ENCODE measurements around the gene YIPF1. TPM values are rescaled to one million over a fixed set of nuclear protein-coding genes. Genes with fewer than 3 reads are reported as not detected.
A peak's percentile ranks its signal among the peaks of the same experiment; 100 is the strongest.

YIPF1 gene
- total and polyA plus RNA-seq, 5 donors: 13.3 to 15.7 (median 15.6) TPM

GRCh38 chr1:53842347-53842746, 47.2 kb downstream of the YIPF1 start:
- ATAC-seq: no peak
- intact Hi-C loops (cut with DNase I): no loop called here
- Histone ChIP-seq H3K27ac (ENCODE audit: low read length) (no peak overlapping the region), H3K4me1 (ENCODE audit: control insufficient read depth, insufficient read depth, low read length) (peaks cover under 1% of the 10 kb centered on the region), H3K4me3 (ENCODE audit: low read length) (no peak overlapping the region), H3K9me3 (ENCODE audit: control insufficient read depth, low read length) (no peaks in the 10 kb centered on the region), H3K27me3 (ENCODE audit: control insufficient read depth, insufficient read depth) (no peaks in the 10 kb centered on the region)
- 83% methylated on average over 3 of the region's 3 CpGs for WGBS
- DNase-seq: no peak

- H3K27ac ChIP-seq (ENCODE audit: low read length): no peak overlapping the region
- H3K4me3 ChIP-seq (ENCODE audit: low read length): peak overlapping the region; percentile 35
- H3K27me3 ChIP-seq (ENCODE audit: control insufficient read depth, insufficient read depth): no peaks in the 10 kb centered on the region
- H3K4me1 ChIP-seq (ENCODE audit: control insufficient read depth, insufficient read depth, low read length): peaks cover 5% of the 10 kb centered on the region
- intact Hi-C loops (cut with DNase I): no loop called here
- H3K9me3 ChIP-seq (ENCODE audit: control insufficient read depth, low read length): no peaks in the 10 kb centered on the region
- ATAC-seq (no peak), DNase-seq (no peak)
- WGBS: 6% methylated on average over 2 of the region's 2 CpGs
These were observed 51.0 kb downstream of the YIPF1 start for GRCh38 chr1:53838654-53838974.

GRCh38 chr1:53837924-53838653, 51.5 kb downstream of the YIPF1 start, which contains the start of gene NDC1:
Gene NDC1 (minus strand): TSS chr1:53838296. CDS start chr1:53838261, 35 bp downstream.
- Histone ChIP-seq H3K4me1 (ENCODE audit: control insufficient read depth, insufficient read depth, low read length) (peaks cover 5% of the 10 kb centered on the region), H3K4me3 (ENCODE audit: low read length) (peak within 1 kb of the TSS; percentile 49), H3K9me3 (ENCODE audit: control insufficient read depth, low read length) (no peaks in the 10 kb centered on the region), H3K27ac (ENCODE audit: low read length) (peak within 1 kb of the TSS; percentile 99), H3K27me3 (ENCODE audit: control insufficient read depth, insufficient read depth) (no peaks in the 10 kb centered on the region)
- peak; percentile 98 to 99 for ATAC-seq
- under 1% methylated on average over 59 of the region's 59 CpGs for WGBS
- DNase-seq: peak; percentile 90 to 96 (median 95)
- intact Hi-C loops (cut with DNase I): no loop called here

- intact Hi-C loops (cut with DNase I): no loop called here
- peak overlapping the region; percentile 49 for H3K4me3 ChIP-seq (ENCODE audit: low read length)
- H3K4me1 ChIP-seq (ENCODE audit: control insufficient read depth, insufficient read depth, low read length): peaks cover 5% of the 10 kb centered on the region
- DNase-seq: no peak
- H3K9me3 ChIP-seq (ENCODE audit: control insufficient read depth, low read length): no peaks in the 10 kb centered on the region
- WGBS: 0% methylated on average over 5 of the region's 5 CpGs
- ATAC-seq: no peak
- peak overlapping the region; percentile 99 for H3K27ac ChIP-seq (ENCODE audit: low read length)
- no peaks in the 10 kb centered on the region for H3K27me3 ChIP-seq (ENCODE audit: control insufficient read depth, insufficient read depth)
These were observed 52.0 kb downstream of the YIPF1 start for GRCh38 chr1:53837646-53837923.

- intact Hi-C loops (cut with DNase I): no loop called here
- WGBS: 84% methylated on average over 2 of the region's 2 CpGs
- Histone ChIP-seq H3K9me3 (ENCODE audit: control insufficient read depth, low read length) (no peaks in the 10 kb centered on the region), H3K27ac (ENCODE audit: low read length) (no peak overlapping the region), H3K27me3 (ENCODE audit: control insufficient read depth, insufficient read depth) (no peaks in the 10 kb centered on the region), H3K4me1 (ENCODE audit: control insufficient read depth, insufficient read depth, low read length) (peaks cover 5% of the 10 kb centered on the region), H3K4me3 (ENCODE audit: low read length) (no peak overlapping the region)
- no peak for ATAC-seq
- DNase-seq: no peak
These were observed 54.1 kb downstream of the YIPF1 start for GRCh38 chr1:53835491-53835890.

- Histone ChIP-seq H3K9me3 (ENCODE audit: control insufficient read depth, low read length) (no peaks in the 10 kb centered on the region), H3K4me3 (ENCODE audit: low read length) (no peak overlapping the region), H3K4me1 (ENCODE audit: control insufficient read depth, insufficient read depth, low read length) (peaks cover 5% of the 10 kb centered on the region), H3K27ac (ENCODE audit: low read length) (no peak overlapping the region), H3K27me3 (ENCODE audit: control insufficient read depth, insufficient read depth) (no peaks in the 10 kb centered on the region)
- DNase-seq (no peak), ATAC-seq (no peak)
- intact Hi-C loops (cut with DNase I): no loop called here
- 95% methylated on average over 11 of the region's 11 CpGs for WGBS
These were observed 54.8 kb downstream of the YIPF1 start for GRCh38 chr1:53834776-53835175.

GRCh38 chr1:53833393-53833792, 56.2 kb downstream of the YIPF1 start:
- ATAC-seq: no peak
- H3K27me3 ChIP-seq (ENCODE audit: control insufficient read depth, insufficient read depth): no peaks in the 10 kb centered on the region

GRCh38 chr1:53826367-53826766, 63.2 kb downstream of the YIPF1 start:
- Histone ChIP-seq H3K4me1 (ENCODE audit: control insufficient read depth, insufficient read depth, low read length) (no peaks in the 10 kb centered on the region), H3K9me3 (ENCODE audit: control insufficient read depth, low read length) (no peaks in the 10 kb centered on the region), H3K27me3 (ENCODE audit: control insufficient read depth, insufficient read depth) (no peaks in the 10 kb centered on the region), H3K27ac (ENCODE audit: low read length) (no peak overlapping the region), H3K4me3 (ENCODE audit: low read length) (no peak overlapping the region)
- intact Hi-C loops (cut with DNase I): no loop called here
- no peak for DNase-seq
- WGBS: 99% methylated on average over 2 of the region's 2 CpGs
- ATAC-seq: no peak

More at GRCh38 chr1:53833393-53833792, 56.2 kb downstream of the YIPF1 start:
- H3K4me3 ChIP-seq (ENCODE audit: low read length): no peak overlapping the region
- H3K27ac ChIP-seq (ENCODE audit: low read length): no peak overlapping the region
- H3K9me3 ChIP-seq (ENCODE audit: control insufficient read depth, low read length): no peaks in the 10 kb centered on the region
- WGBS: 94% methylated on average over 4 of the region's 4 CpGs
- DNase-seq: no peak
- H3K4me1 ChIP-seq (ENCODE audit: control insufficient read depth, insufficient read depth, low read length): peaks cover 5% of the 10 kb centered on the region
- intact Hi-C loops (cut with DNase I): no loop called here

GRCh38 chr1:53825306-53825705, 64.3 kb downstream of the YIPF1 start:
- 97% methylated on average over 6 of the region's 6 CpGs for WGBS
- Histone ChIP-seq H3K9me3 (ENCODE audit: control insufficient read depth, low read length) (no peaks in the 10 kb centered on the region), H3K4me3 (ENCODE audit: low read length) (no peak overlapping the region), H3K4me1 (ENCODE audit: control insufficient read depth, insufficient read depth, low read length) (no peaks in the 10 kb centered on the region), H3K27ac (ENCODE audit: low read length) (no peak overlapping the region), H3K27me3 (ENCODE audit: control insufficient read depth, insufficient read depth) (no peaks in the 10 kb centered on the region)
- intact Hi-C loops (cut with DNase I): no loop called here
- DNase-seq (no peak), ATAC-seq (no peak)

- WGBS: 87% methylated on average over 3 of the region's 3 CpGs
- intact Hi-C loops (cut with DNase I): no loop called here
- H3K27me3 ChIP-seq (ENCODE audit: control insufficient read depth, insufficient read depth): no peaks in the 10 kb centered on the region
- H3K4me3 ChIP-seq (ENCODE audit: low read length): no peak overlapping the region
- no peaks in the 10 kb centered on the region for H3K9me3 ChIP-seq (ENCODE audit: control insufficient read depth, low read length)
- ATAC-seq: no peak
- no peaks in the 10 kb centered on the region for H3K4me1 ChIP-seq (ENCODE audit: control insufficient read depth, insufficient read depth, low read length)
- no peak for DNase-seq
- no peak overlapping the region for H3K27ac ChIP-seq (ENCODE audit: low read length)
These were observed 66.7 kb downstream of the YIPF1 start for GRCh38 chr1:53822931-53823330.

- 94% methylated on average over 5 of the region's 5 CpGs for WGBS
- H3K27me3 ChIP-seq (ENCODE audit: control insufficient read depth, insufficient read depth): no peaks in the 10 kb centered on the region
- H3K4me3 ChIP-seq (ENCODE audit: low read length): no peak overlapping the region
- DNase-seq (no peak), ATAC-seq (no peak)
- no peaks in the 10 kb centered on the region for H3K4me1 ChIP-seq (ENCODE audit: control insufficient read depth, insufficient read depth, low read length)
- H3K9me3 ChIP-seq (ENCODE audit: control insufficient read depth, low read length): no peaks in the 10 kb centered on the region
- intact Hi-C loops (cut with DNase I): no loop called here
- H3K27ac ChIP-seq (ENCODE audit: low read length): no peak overlapping the region
These were observed 68.2 kb downstream of the YIPF1 start for GRCh38 chr1:53821380-53821779.

GRCh38 chr1:53819387-53819786, 70.2 kb downstream of the YIPF1 start:
- H3K27me3 ChIP-seq (ENCODE audit: control insufficient read depth, insufficient read depth): no peaks in the 10 kb centered on the region
- intact Hi-C loops (cut with DNase I): no loop called here
- no peaks in the 10 kb centered on the region for H3K9me3 ChIP-seq (ENCODE audit: control insufficient read depth, low read length)
- no peak overlapping the region for H3K4me3 ChIP-seq (ENCODE audit: low read length)
- H3K4me1 ChIP-seq (ENCODE audit: control insufficient read depth, insufficient read depth, low read length): no peaks in the 10 kb centered on the region
- DNase-seq (no peak), ATAC-seq (no peak)
- H3K27ac ChIP-seq (ENCODE audit: low read length): no peak overlapping the region

All from right cardiac atrium (tissue), 5 donors.